Fibroblast of lung (primary cell): ENCODE data around the gene SMARCA4.

Source experiments
- CTCF ChIP-seq, 2 donors: IDR thresholded peaks in 1 of 2; conservative IDR thresholded peaks in 1 of 2; 1 replicate in 1 of 2; 2 replicates in 1 of 2; pipeline ENCODE4 v1.5.1; 2011 to 2012; ENCODE audit warnings: low read length in 2 of 2, control low read depth in 1 of 2, inconsistent platforms in 1 of 2, low read depth in 1 of 2, mild to moderate bottlenecking in 1 of 2
- EZH2 ChIP-seq: IDR thresholded peaks from 2 replicates; pipeline ENCODE4 v1.5.1; 2012; ENCODE audit warnings: low read length, control low read depth, mild to moderate bottlenecking; ENCODE audit errors: missing control alignments

- TF ChIP-seq CTCF (conservative IDR thresholded peaks at IDR 0.05 in 1 of 2, IDR thresholded peaks at IDR 0.05 in 1 of 2; ENCODE audit: low read depth in 1 of 2, low read length in 2 of 2) (no peak), EZH2 (no peak)
Measured at GRCh38 chr19:11111771-11112144, 150.9 kb downstream of the SMARCA4 start.
